H1 (cell line): ENCODE data around the gene SENP1. TPM values are rescaled to one million over a fixed set of nuclear protein-coding genes. Genes with fewer than 3 reads are reported as not detected.

Experiments used
- CHD7 ChIP-seq: fragments of 300-600 bp; sonication (generic); IDR thresholded peaks from 2 replicates; pipeline ENCODE4 v1.7.1; 2012; ENCODE audit warnings: low read length, moderate library complexity, mild to moderate bottlenecking, inconsistent platforms; ENCODE audit not compliant: insufficient replicate concordance
- CREB1 ChIP-seq: IDR thresholded peaks from 2 replicates; pipeline ENCODE4 v1.6.1; 2012; ENCODE audit warnings: inconsistent platforms
- CTBP2 ChIP-seq: IDR thresholded peaks from 2 replicates; pipeline ENCODE4 v1.7.0; 2011; ENCODE audit warnings: borderline replicate concordance, mild to moderate bottlenecking, moderate library complexity, mixed read lengths, low read length; ENCODE audit not compliant: insufficient read depth, insufficient read length
- EZH2 ChIP-seq: fragments of 200-600 bp; sonication (generic); IDR thresholded peaks from 2 replicates; pipeline ENCODE4 v1.7.1; 2012; ENCODE audit warnings: low read depth, mild to moderate bottlenecking, moderate library complexity, low read length, inconsistent platforms; ENCODE audit not compliant: severe bottlenecking
- JUND ChIP-seq: IDR thresholded peaks from 2 replicates; pipeline ENCODE4 v1.6.1; 2011; ENCODE audit warnings: mild to moderate bottlenecking, improper control_type of control experiment, low read length
- POU5F1 ChIP-seq: IDR thresholded peaks from 2 replicates; pipeline ENCODE4 v1.6.1; 2011; ENCODE audit warnings: low read depth, mild to moderate bottlenecking, low read length, moderate library complexity
- SIX5 ChIP-seq: IDR thresholded peaks from 2 replicates; pipeline ENCODE4 v1.6.1; 2011; ENCODE audit warnings: mild to moderate bottlenecking, low read depth, low read length
- SP1 ChIP-seq: IDR thresholded peaks from 2 replicates; pipeline ENCODE4 v1.6.1; 2011; ENCODE audit warnings: low read depth, low read length
- USF2 ChIP-seq: IDR thresholded peaks from 2 replicates; pipeline ENCODE4 v1.6.1; 2011; ENCODE audit warnings: low read length, improper control_type of control experiment
- polyA plus RNA-seq, 7 experiments: library from polyadenylated mRNA; depleted of rRNA in 3 of 7; stranded (reverse) in 5 of 7; unstranded in 2 of 7; fragments of >200 nt in 5 of 7; fragments of 200-250 nt in 2 of 7; gene quantifications; 1 replicate in 5 of 7; 2 replicates in 1 of 7; 4 replicates in 1 of 7; pipeline versions ENCODE4 v1.2.1 to v1.2.3, GENCODE V29; 2011 to 2013; ENCODE audit warnings: missing spikeins in 2 of 7, mixed read lengths in 2 of 7
- total RNA-seq: library from RNA; stranded (reverse); fragmentation: NEBNext Ultra II Directional; extraction: Animal tissue kit (Norgen Biotek cat#: 25700); gene quantifications from 2 replicates; pipeline ENCODE4 v1.2.1, GENCODE V29; 2021

The SENP1 gene
- total and polyA plus RNA-seq, 2 of the 8 experiments (the other 6 are each of a cell fraction or from before 2014, with no cell fraction given), result 14.2 to 31.5 TPM

GRCh38 chr12:48021485-48022179, 84.2 kb downstream of the SENP1 start (continued):
- TF ChIP-seq USF2 (no peak), CREB1 (no peak), EZH2 (no peak), POU5F1 (0 out of 2 replicates have a peak, but pooled peaks have one; percentile 19), JUND (no peak), SIX5 (no peak), SP1 (peak; percentile 79; the same call in 1 of the 2 replicates), CTBP2 (peak; percentile 60), CHD7 (peak; percentile 81)
